Mesenchymal stem cell (in vitro differentiated cells and primary cell): ENCODE results near the gene TXNRD1.

Source experiments
- DNase-seq: peaks from one replicate; pipeline ENCODE4 v3.0.0-alpha.2; 2013
- H2AFZ ChIP-seq: one replicate; pipeline ENCODE4 v1.6.1; 2013; ENCODE audit warnings: low read depth, mild to moderate bottlenecking, control low read depth, inconsistent platforms, low read length, moderate library complexity
- H2AK5ac ChIP-seq: 2 replicates; pipeline ENCODE4 v1.6.1; 2013; ENCODE audit warnings: low read length, moderate library complexity, mild to moderate bottlenecking, inconsistent platforms; ENCODE audit not compliant: severe bottlenecking
- H2BK120ac ChIP-seq: one replicate; pipeline ENCODE4 v1.6.1; 2013; ENCODE audit warnings: low read depth, mild to moderate bottlenecking, inconsistent platforms, low read length, moderate library complexity
- H2BK12ac ChIP-seq, 2 experiments: one replicate each; pipeline ENCODE4 v1.6.1; 2013; ENCODE audit warnings: inconsistent platforms in 2 of 2, low read length in 2 of 2, mild to moderate bottlenecking in 2 of 2, moderate library complexity in 2 of 2, control low read depth in 1 of 2
- H2BK15ac ChIP-seq: one replicate; pipeline ENCODE4 v1.6.1; 2013; ENCODE audit warnings: mild to moderate bottlenecking, low read depth, inconsistent platforms; ENCODE audit not compliant: poor library complexity, severe bottlenecking
- H2BK5ac ChIP-seq: 2 replicates; pipeline ENCODE4 v1.6.1; 2013; ENCODE audit warnings: low read depth, mild to moderate bottlenecking, low read length, control low read depth, inconsistent platforms; ENCODE audit not compliant: poor library complexity, severe bottlenecking
- H3K14ac ChIP-seq, 2 experiments: one replicate each; pipeline ENCODE4 v1.6.1; 2013; ENCODE audit warnings: inconsistent platforms in 2 of 2, low read length in 2 of 2, control low read depth in 1 of 2, mild to moderate bottlenecking in 1 of 2, moderate library complexity in 1 of 2
- H3K18ac ChIP-seq, 2 experiments: one replicate each; pipeline ENCODE4 v1.6.1; 2013; ENCODE audit warnings: inconsistent platforms in 2 of 2, low read length in 2 of 2, control low read depth in 1 of 2, low read depth in 1 of 2, mild to moderate bottlenecking in 1 of 2
- H3K23ac ChIP-seq, 2 experiments: one replicate each; pipeline ENCODE4 v1.6.1; 2013; ENCODE audit warnings: inconsistent platforms in 2 of 2, low read length in 2 of 2, mild to moderate bottlenecking in 2 of 2, moderate library complexity in 2 of 2, control low read depth in 1 of 2
- H3K27ac ChIP-seq: 2 replicates; pipeline ENCODE4 v1.5.1; 2013; ENCODE audit warnings: mild to moderate bottlenecking, moderate library complexity, low read length, control low read depth, inconsistent platforms; ENCODE audit not compliant: poor library complexity, severe bottlenecking
- H3K27me3 ChIP-seq, 2 experiments: 2 replicates each; pipeline versions ENCODE4 v1.6.1 to v1.7.0; 2013; ENCODE audit warnings: low read length in 2 of 2, mild to moderate bottlenecking in 2 of 2, moderate library complexity in 2 of 2, control low read depth in 1 of 2, inconsistent platforms in 1 of 2; ENCODE audit not compliant: control insufficient read depth in 1 of 2, insufficient read depth in 1 of 2
- H3K36me3 ChIP-seq, 2 experiments: 2 replicates each; pipeline versions ENCODE4 v1.6.1 to v1.7.0; 2013; ENCODE audit warnings: low read length in 2 of 2, control low read depth in 1 of 2, inconsistent platforms in 1 of 2, low read depth in 1 of 2, mild to moderate bottlenecking in 1 of 2; ENCODE audit not compliant: insufficient read depth in 2 of 2, control insufficient read depth in 1 of 2
- H3K4ac ChIP-seq, 2 experiments: one replicate each; pipeline ENCODE4 v1.6.1; 2013; ENCODE audit warnings: inconsistent platforms in 2 of 2, low read length in 2 of 2, mild to moderate bottlenecking in 2 of 2, moderate library complexity in 2 of 2, control low read depth in 1 of 2, low read depth in 1 of 2
- H3K4me1 ChIP-seq: 2 replicates; pipeline ENCODE4 v1.6.1; 2013; ENCODE audit warnings: low read depth, low read length, control low read depth; ENCODE audit not compliant: control insufficient read depth, insufficient read depth
- H3K4me2 ChIP-seq: 2 replicates; pipeline ENCODE4 v1.6.1; 2013; ENCODE audit warnings: low read length, mild to moderate bottlenecking, inconsistent platforms; ENCODE audit not compliant: poor library complexity, severe bottlenecking
- H3K4me3 ChIP-seq, 2 experiments: 2 replicates each; pipeline versions ENCODE4 v1.5.1 to v1.7.0; 2013; ENCODE audit warnings: low read length in 2 of 2, mild to moderate bottlenecking in 2 of 2, control low read depth in 1 of 2, low read depth in 1 of 2; ENCODE audit not compliant: insufficient read depth in 1 of 2
- H3K79me1 ChIP-seq: replicated peaks from 2 replicates; pipeline ENCODE4 v1.6.1; 2013; ENCODE audit warnings: mild to moderate bottlenecking, control low read depth, low read length, inconsistent platforms; ENCODE audit not compliant: poor library complexity, severe bottlenecking
- H3K9ac ChIP-seq: 2 replicates; pipeline ENCODE4 v1.7.0; 2013; ENCODE audit warnings: mild to moderate bottlenecking, low read length, moderate library complexity
- H3K9me3 ChIP-seq: 2 replicates; pipeline ENCODE4 v1.7.0; 2013; ENCODE audit warnings: mild to moderate bottlenecking, low read length; ENCODE audit not compliant: control insufficient read depth
- H4K8ac ChIP-seq: one replicate; pipeline ENCODE4 v1.6.1; 2013; ENCODE audit warnings: inconsistent platforms, mild to moderate bottlenecking, low read length, moderate library complexity
- H4K91ac ChIP-seq: one replicate; pipeline ENCODE4 v1.6.1; 2013; ENCODE audit warnings: mild to moderate bottlenecking, low read length, inconsistent platforms
- WGBS: methylation state at CpG from one replicate; pipeline ENCODE4 v1.1.7; 2013; ENCODE audit warnings: mixed read lengths; 5-methylcytosine and 5-hydroxymethylcytosine counted together

The TXNRD1 gene

DNA sequence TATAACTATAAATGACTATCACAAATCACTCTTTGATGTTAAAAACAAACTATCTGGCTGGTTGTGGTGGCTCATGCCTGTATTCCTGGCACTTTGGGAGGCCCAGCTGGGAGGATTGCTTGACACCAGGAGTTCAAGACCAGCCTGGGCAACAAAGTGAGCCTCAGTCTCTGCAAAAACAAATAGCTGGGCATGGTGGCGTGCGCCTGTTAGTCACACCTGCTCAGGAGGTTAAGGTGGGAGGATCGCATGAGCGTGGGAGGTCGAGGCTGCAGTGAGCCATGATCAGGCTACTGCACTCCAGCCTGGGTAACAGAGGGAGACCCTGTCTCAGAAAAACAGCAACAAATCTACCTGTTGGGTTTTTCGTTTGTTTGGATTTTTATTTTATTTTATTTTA, 5.4 kb downstream of the TXNRD1 start:
- no peak overlapping the region for H3K27ac ChIP-seq
- DNase-seq: no peak
- WGBS: 98% methylated on average over 6 of the region's 6 CpGs

DNA sequence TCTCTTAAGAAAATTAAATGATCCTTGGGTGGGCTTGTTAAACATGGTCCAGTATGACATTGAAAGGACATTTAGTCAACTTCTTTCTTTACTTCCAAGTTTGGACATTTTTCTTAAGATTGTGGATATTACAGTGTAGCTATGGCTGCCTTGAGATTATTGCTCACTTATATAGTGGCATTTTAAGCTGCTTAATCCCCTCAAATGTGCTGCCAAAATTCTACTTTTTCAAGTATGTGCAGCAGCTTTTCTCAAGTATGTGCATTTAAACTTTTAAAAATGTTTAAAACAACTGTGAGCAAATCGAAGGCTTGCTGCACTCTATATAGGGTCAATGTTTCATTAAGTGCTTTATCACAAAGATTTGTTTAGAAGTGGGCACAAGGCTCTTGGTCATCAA, 7.4 kb downstream of the TXNRD1 start:
- Histone ChIP-seq H3K9ac (no peak overlapping the region), H3K27me3 (no peaks in the 10 kb centered on the region), H3K23ac (no peak overlapping the region), H3K36me3 (no peaks in the 10 kb centered on the region), H3K18ac (no peak overlapping the region), H2AFZ (no peak overlapping the region), H4K91ac (no peak overlapping the region), H2AK5ac (no peak overlapping the region), H3K14ac (no peak overlapping the region), H3K4ac (no peak overlapping the region), H3K79me1 (no peaks in the 10 kb centered on the region), H2BK12ac (no peak overlapping the region), H3K4me3 (no peak overlapping the region), H2BK120ac (no peak overlapping the region), H3K4me1 (peaks cover 5% of the 10 kb centered on the region), H3K27ac (no peak overlapping the region), H2BK15ac (no peak overlapping the region), H4K8ac (no peak overlapping the region), H2BK5ac (no peak overlapping the region), H3K4me2 (no peak overlapping the region), H3K9me3 (no peaks in the 10 kb centered on the region)
- 100% methylated on average over 1 of the region's 1 CpG for WGBS
- no peak for DNase-seq

More for the DNA sequence above, 5.4 kb downstream of the TXNRD1 start:
- Histone ChIP-seq H4K91ac (peak overlapping the region; percentile 22), H2BK5ac (no peak overlapping the region), H2BK12ac (peak overlapping the region; percentile 85 to 98), H3K9ac (no peak overlapping the region), H3K27me3 (no peaks in the 10 kb centered on the region), H3K4me3 (no peak overlapping the region), H3K36me3 (no peaks in the 10 kb centered on the region), H3K23ac (no peak overlapping the region), H2BK120ac (no peak overlapping the region), H2BK15ac (no peak overlapping the region), H3K4me1 (peaks cover 9% of the 10 kb centered on the region), H3K9me3 (no peaks in the 10 kb centered on the region), H4K8ac (peak overlapping the region; percentile 4), H3K79me1 (no peaks in the 10 kb centered on the region), H3K18ac (peak overlapping the region; percentile 1 to 92), H2AK5ac (no peak overlapping the region), H3K4ac (peak overlapping the region; percentile 54 to 85), H3K4me2 (no peak overlapping the region), H2AFZ (no peak overlapping the region), H3K14ac (peak overlapping the region in 1 of 2 experiments; percentile 96)

GRCh38 chr12:104223712-104224111, 8.1 kb downstream of the TXNRD1 start:
- Histone ChIP-seq H3K27ac (no peak overlapping the region), H3K23ac (no peak overlapping the region), H3K4me2 (no peak overlapping the region), H4K91ac (no peak overlapping the region), H2AFZ (no peak overlapping the region), H2BK5ac (no peak overlapping the region), H2AK5ac (no peak overlapping the region), H3K4ac (no peak overlapping the region), H3K4me3 (no peak overlapping the region), H3K18ac (no peak overlapping the region), H3K9ac (no peak overlapping the region), H3K79me1 (no peaks in the 10 kb centered on the region), H2BK12ac (peak overlapping the region in 1 of 2 experiments; percentile 11), H2BK15ac (no peak overlapping the region), H3K4me1 (peaks cover 5% of the 10 kb centered on the region), H4K8ac (no peak overlapping the region), H3K27me3 (no peaks in the 10 kb centered on the region), H3K14ac (no peak overlapping the region), H3K9me3 (no peaks in the 10 kb centered on the region), H3K36me3 (no peaks in the 10 kb centered on the region), H2BK120ac (no peak overlapping the region)
- no peak for DNase-seq
- 87% methylated on average over 2 of the region's 2 CpGs for WGBS

- H3K18ac ChIP-seq: no peak overlapping the region
- H3K4ac ChIP-seq: no peak overlapping the region
- no peak for DNase-seq
- no peak overlapping the region for H2AK5ac ChIP-seq
- no peak overlapping the region for H3K4me3 ChIP-seq
- no peak overlapping the region for H3K14ac ChIP-seq
- H4K91ac ChIP-seq: no peak overlapping the region
- H2BK120ac ChIP-seq: no peak overlapping the region
- 100% methylated on average over 3 of the region's 3 CpGs for WGBS
- no peak overlapping the region for H3K4me2 ChIP-seq
- no peaks in the 10 kb centered on the region for H3K27me3 ChIP-seq
- H2BK12ac ChIP-seq: no peak overlapping the region
- H3K9me3 ChIP-seq: no peaks in the 10 kb centered on the region
- no peak overlapping the region for H3K23ac ChIP-seq
- H3K79me1 ChIP-seq: no peaks in the 10 kb centered on the region
- no peak overlapping the region for H2BK5ac ChIP-seq
- no peak overlapping the region for H3K9ac ChIP-seq
- no peak overlapping the region for H2BK15ac ChIP-seq
- H3K27ac ChIP-seq: no peak overlapping the region
- H3K4me1 ChIP-seq: peaks cover 2% of the 10 kb centered on the region
- no peak overlapping the region for H4K8ac ChIP-seq
- no peaks in the 10 kb centered on the region for H3K36me3 ChIP-seq
- no peak overlapping the region for H2AFZ ChIP-seq
Measured at GRCh38 chr12:104226672-104227071, 11.1 kb downstream of the TXNRD1 start.
